Suprapubic skin (tissue), 4 donors: ENCODE measurements around the gene RERE. TPM values are rescaled to one million over a fixed set of nuclear protein-coding genes. Genes with fewer than 3 reads are reported as not detected.

Source experiments
- DNase-seq, 2 donors: peaks; one replicate each; pipeline ENCODE4 v3.0.0-alpha.2; 2019; ENCODE audit warnings: low spot score in 2 of 2
- H3K27ac ChIP-seq: fragments of 200-600 bp; sonication (generic); one replicate; pipeline ENCODE4 v1.5.1; 2019
- H3K27me3 ChIP-seq: fragments of 200-600 bp; sonication (generic); one replicate; pipeline ENCODE4 v1.5.1; 2019
- H3K36me3 ChIP-seq: fragments of 200-600 bp; sonication (generic); one replicate; pipeline ENCODE4 v1.5.1; 2019
- H3K4me1 ChIP-seq: fragments of 200-600 bp; sonication (generic); one replicate; pipeline ENCODE4 v1.5.1; 2019
- H3K4me3 ChIP-seq: fragments of 200-600 bp; sonication (generic); one replicate; pipeline ENCODE4 v1.5.1; 2019; ENCODE audit warnings: mild to moderate bottlenecking
- H3K9me3 ChIP-seq: fragments of 200-600 bp; sonication (generic); one replicate; pipeline ENCODE4 v1.5.1; 2019
- EP300 ChIP-seq: sonication (generic); formaldehyde crosslinking; IDR thresholded peaks from one replicate; pipeline ENCODE4 v1.6.1; 2017; ENCODE audit warnings: antibody characterized with exemption
- POLR2A ChIP-seq, 2 donors: fragments of 450-650 bp; IDR thresholded peaks; one replicate each; pipeline ENCODE4 v1.6.1; 2017; ENCODE audit warnings: antibody characterized with exemption in 2 of 2, mild to moderate bottlenecking in 2 of 2, moderate library complexity in 2 of 2
- POLR2AphosphoS5 ChIP-seq, 3 donors: sonication (generic); formaldehyde crosslinking; IDR thresholded peaks; one replicate each; pipeline ENCODE4 v1.6.1; 2017; ENCODE audit warnings: antibody characterized with exemption in 3 of 3
- WGBS: methylation state at CpG from one replicate; pipeline ENCODE4 v1.1.5; 2018; 5-methylcytosine and 5-hydroxymethylcytosine counted together
- total RNA-seq, 4 donors: library from RNA; depleted of rRNA; stranded (reverse); fragments of >200 nt; gene quantifications; one replicate each; pipeline ENCODE4 v1.1.0, GENCODE V29; 2016
- TF ChIP-seq, protein P1 (sequence below), 2 donors: fragments of 200-600 bp in 1 of 2; fragments of 450-650 bp in 1 of 2; sonication (generic) in 1 of 2; IDR thresholded peaks; one replicate each; pipeline ENCODE4 v1.5.1; 2016 to 2019; ENCODE audit warnings: antibody characterized with exemption in 2 of 2, mild to moderate bottlenecking in 1 of 2, moderate library complexity in 1 of 2

The RERE gene
- total RNA-seq, 4 donors from 2014 or later = 43.4 to 113 (median 83.3) TPM

DNA sequence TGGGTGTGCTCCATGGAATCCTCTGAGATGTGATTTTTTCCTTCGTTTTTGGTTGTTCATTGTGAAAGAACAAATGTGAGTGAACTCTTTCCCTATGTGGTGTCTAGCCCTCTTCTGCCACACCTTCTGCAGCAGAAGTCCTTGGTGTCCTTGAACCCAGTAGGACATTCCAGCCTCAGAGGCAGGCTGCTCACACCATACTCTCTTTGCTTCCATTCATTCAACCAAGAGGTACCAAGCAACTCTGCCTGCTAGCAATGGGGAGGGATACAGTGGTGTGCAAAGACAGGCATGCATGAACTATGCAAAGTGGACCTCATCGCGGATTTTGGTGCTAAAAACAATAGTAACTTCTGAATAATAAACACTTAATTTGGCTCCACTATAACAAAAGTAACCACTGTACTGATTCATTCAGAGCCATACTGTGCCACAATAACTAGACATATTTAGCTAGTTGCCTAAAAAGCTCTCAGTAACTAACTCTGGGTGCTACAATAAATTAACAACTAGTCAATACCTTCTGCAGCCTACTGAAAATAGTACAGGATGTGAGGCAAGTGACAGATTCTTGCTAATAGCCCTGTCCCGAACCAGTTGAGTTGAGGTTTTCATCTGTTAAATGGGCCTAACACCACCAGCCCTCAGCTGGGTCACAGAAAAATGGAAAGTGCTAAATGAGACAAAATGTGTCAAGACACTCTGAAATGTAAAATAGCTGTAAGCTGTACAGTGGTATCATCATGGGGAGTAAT, 344.1 kb downstream of the RERE start:
- no peaks in the 10 kb centered on the region for H3K36me3 ChIP-seq
- 84% methylated on average over 4 of the region's 4 CpGs for WGBS
- H3K4me3 ChIP-seq = no peak overlapping the region
- no peaks in the 10 kb centered on the region for H3K9me3 ChIP-seq
- peaks cover 19% of the 10 kb centered on the region for H3K4me1 ChIP-seq
- no peak overlapping the region for H3K27ac ChIP-seq
- no peak for DNase-seq
- H3K27me3 ChIP-seq = no peaks in the 10 kb centered on the region
- TF ChIP-seq POLR2A (IDR thresholded peaks at IDR 0.05) = no peak
- TF ChIP-seq, protein P1, sequence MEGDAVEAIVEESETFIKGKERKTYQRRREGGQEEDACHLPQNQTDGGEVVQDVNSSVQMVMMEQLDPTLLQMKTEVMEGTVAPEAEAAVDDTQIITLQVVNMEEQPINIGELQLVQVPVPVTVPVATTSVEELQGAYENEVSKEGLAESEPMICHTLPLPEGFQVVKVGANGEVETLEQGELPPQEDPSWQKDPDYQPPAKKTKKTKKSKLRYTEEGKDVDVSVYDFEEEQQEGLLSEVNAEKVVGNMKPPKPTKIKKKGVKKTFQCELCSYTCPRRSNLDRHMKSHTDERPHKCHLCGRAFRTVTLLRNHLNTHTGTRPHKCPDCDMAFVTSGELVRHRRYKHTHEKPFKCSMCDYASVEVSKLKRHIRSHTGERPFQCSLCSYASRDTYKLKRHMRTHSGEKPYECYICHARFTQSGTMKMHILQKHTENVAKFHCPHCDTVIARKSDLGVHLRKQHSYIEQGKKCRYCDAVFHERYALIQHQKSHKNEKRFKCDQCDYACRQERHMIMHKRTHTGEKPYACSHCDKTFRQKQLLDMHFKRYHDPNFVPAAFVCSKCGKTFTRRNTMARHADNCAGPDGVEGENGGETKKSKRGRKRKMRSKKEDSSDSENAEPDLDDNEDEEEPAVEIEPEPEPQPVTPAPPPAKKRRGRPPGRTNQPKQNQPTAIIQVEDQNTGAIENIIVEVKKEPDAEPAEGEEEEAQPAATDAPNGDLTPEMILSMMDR (IDR thresholded peaks at IDR 0.05) = no peak
- no peak for TF ChIP-seq EP300
- TF ChIP-seq POLR2AphosphoS5 (IDR thresholded peaks at IDR 0.05) = no peak

DNA sequence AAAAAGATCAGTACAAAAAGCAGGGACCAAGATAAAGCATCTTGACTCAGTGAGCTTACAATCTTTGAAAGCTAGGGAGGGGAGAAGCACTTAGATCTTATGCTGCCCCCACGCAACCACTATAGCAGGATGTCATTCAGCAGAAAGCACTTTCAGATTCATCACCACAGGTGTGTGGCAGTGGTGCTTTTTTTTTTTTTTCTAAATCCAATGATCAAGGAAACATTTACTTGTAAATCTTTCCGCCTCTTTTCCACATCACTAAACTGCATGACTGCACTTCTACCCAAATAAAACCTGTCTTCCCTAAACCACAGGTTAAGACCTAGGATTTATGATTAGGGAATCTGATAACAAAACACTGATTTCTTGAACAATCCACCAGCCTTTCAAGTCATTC, 344.8 kb downstream of the RERE start:
- Histone ChIP-seq H3K4me3 (no peak overlapping the region), H3K36me3 (no peaks in the 10 kb centered on the region), H3K27ac (no peak overlapping the region), H3K4me1 (peaks cover 16% of the 10 kb centered on the region), H3K27me3 (no peaks in the 10 kb centered on the region), H3K9me3 (no peaks in the 10 kb centered on the region)
- DNase-seq = no peak
- 92% methylated on average over 2 of the region's 2 CpGs for whole genome bisulfite sequencing
- TF ChIP-seq POLR2AphosphoS5 (IDR thresholded peaks at IDR 0.05) (no peak), POLR2A (IDR thresholded peaks at IDR 0.05) (no peak), EP300 (no peak)
- TF ChIP-seq, protein P1 (IDR thresholded peaks at IDR 0.05) = no peak

DNA sequence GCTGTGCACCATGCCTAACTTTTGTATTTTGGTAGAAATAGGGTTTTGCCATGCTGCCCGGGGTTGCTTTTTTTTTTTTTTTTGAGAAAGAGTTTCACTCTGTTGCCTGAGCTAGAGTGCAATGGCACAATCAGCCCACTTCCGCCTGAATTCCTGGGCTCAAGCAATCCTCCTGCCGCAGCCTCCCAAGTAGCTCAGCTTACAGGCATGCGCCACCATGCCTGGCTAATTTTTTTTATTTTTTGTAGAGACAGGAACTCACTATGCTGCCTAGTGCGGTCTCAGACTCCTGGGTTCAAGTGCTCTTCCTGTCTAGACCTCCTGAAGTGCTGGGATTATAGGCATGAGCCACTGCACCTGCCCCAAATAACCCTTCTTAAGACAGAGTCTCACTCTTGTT, 346.0 kb downstream of the RERE start:
- no peak overlapping the region for H3K4me3 ChIP-seq
- H3K27ac ChIP-seq = no peak overlapping the region
- WGBS = 96% methylated on average over 5 of the region's 5 CpGs
- H3K36me3 ChIP-seq = no peaks in the 10 kb centered on the region
- no peak for DNase-seq
- TF ChIP-seq EP300 = no peak
- no peaks in the 10 kb centered on the region for H3K27me3 ChIP-seq
- peaks cover 10% of the 10 kb centered on the region for H3K4me1 ChIP-seq
- H3K9me3 ChIP-seq = no peaks in the 10 kb centered on the region

DNA sequence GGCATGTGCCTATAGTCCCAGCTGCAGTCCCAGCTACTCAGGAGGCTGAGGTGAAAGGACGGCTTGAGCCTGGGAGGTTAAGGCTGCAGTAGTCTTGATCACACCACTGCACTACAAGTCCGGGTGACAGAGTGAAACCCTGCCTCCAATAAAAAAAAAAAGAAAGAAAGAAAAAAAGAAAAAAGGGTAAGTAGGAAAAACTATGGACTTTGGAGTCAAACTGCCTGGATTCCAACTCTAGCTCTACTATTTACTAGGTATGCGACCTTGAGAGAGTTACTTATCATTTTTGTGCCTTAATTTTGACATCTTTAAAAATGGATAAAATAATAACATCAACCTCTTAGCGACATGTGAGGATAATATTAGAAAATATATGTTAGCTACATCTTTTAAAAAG, 348.7 kb downstream of the RERE start:
- Histone ChIP-seq H3K4me3 (no peak overlapping the region), H3K9me3 (no peaks in the 10 kb centered on the region), H3K27me3 (no peaks in the 10 kb centered on the region), H3K36me3 (peaks cover 2% of the 10 kb centered on the region), H3K27ac (no peak overlapping the region), H3K4me1 (peaks cover 32% of the 10 kb centered on the region)
- 94% methylated on average over 4 of the region's 4 CpGs for WGBS
- TF ChIP-seq POLR2AphosphoS5 (IDR thresholded peaks at IDR 0.05) = no peak
- TF ChIP-seq, protein P1 (IDR thresholded peaks at IDR 0.05) = no peak
- TF ChIP-seq EP300 = no peak
- no peak for TF ChIP-seq POLR2A (IDR thresholded peaks at IDR 0.05)
- no peak for DNase-seq

DNA sequence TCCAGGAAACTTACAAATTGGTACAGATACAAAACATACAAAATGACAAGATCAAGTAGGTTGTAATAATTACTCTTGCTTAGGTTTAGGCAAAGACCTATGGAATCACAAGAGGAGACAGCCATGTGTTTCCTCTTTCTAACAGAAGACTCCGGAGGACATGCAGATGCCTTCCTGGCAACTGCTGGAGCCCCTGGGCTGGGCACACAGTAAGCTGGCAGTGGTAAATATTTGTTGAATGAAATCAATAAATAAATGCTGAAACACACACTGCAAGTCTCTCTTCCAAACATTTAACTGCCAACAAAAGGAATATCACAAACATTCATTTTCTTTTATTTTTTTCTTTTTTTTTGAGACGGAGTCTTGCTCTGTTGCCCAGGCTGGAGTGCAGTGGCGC, 350.1 kb downstream of the RERE start:
- 43% methylated on average over 3 of the region's 3 CpGs for WGBS
- Histone ChIP-seq H3K4me1 (peaks cover 46% of the 10 kb centered on the region), H3K4me3 (no peak overlapping the region), H3K27me3 (no peaks in the 10 kb centered on the region), H3K27ac (no peak overlapping the region), H3K9me3 (no peaks in the 10 kb centered on the region), H3K36me3 (peaks cover 2% of the 10 kb centered on the region)
- TF ChIP-seq POLR2A (IDR thresholded peaks at IDR 0.05) (no peak), EP300 (no peak), POLR2AphosphoS5 (IDR thresholded peaks at IDR 0.05) (no peak)
- TF ChIP-seq, protein P1 (IDR thresholded peaks at IDR 0.05) = no peak
- DNase-seq = no peak
